H9 (cell line): ENCODE results near the gene DRGX. TPM values are rescaled to one million over a fixed set of nuclear protein-coding genes. Genes with fewer than 3 reads are reported as not detected.

Experiments used
- DNase-seq: peaks from one replicate; pipeline ENCODE4 v3.0.0-alpha.2; 2017
- H2AFZ ChIP-seq: one replicate; pipeline ENCODE4 v1.6.1; 2013; ENCODE audit warnings: mild to moderate bottlenecking, low read length, control low read depth, moderate library complexity
- H2AK5ac ChIP-seq: 2 replicates; pipeline ENCODE4 v1.6.1; 2013; ENCODE audit warnings: low read length, control low read depth, mixed read lengths; ENCODE audit not compliant: insufficient read length
- H2BK120ac ChIP-seq: one replicate; pipeline ENCODE4 v1.6.1; 2013; ENCODE audit warnings: low read depth, mild to moderate bottlenecking, low read length, control low read depth, inconsistent platforms; ENCODE audit not compliant: poor library complexity, severe bottlenecking
- H2BK12ac ChIP-seq: 2 replicates; pipeline ENCODE4 v1.6.1; 2013; ENCODE audit warnings: low read length, control low read depth, mixed read lengths, low read depth; ENCODE audit not compliant: insufficient read length
- H2BK15ac ChIP-seq: 2 replicates; pipeline ENCODE4 v1.6.1; 2013; ENCODE audit warnings: low read depth, low read length, control low read depth
- H2BK20ac ChIP-seq: one replicate; pipeline ENCODE4 v1.6.1; 2013; ENCODE audit warnings: low read depth, mild to moderate bottlenecking, low read length, control low read depth, inconsistent platforms; ENCODE audit not compliant: poor library complexity, severe bottlenecking
- H2BK5ac ChIP-seq: 2 replicates; pipeline ENCODE4 v1.6.1; 2013; ENCODE audit warnings: low read length, control low read depth, mixed read lengths; ENCODE audit not compliant: insufficient read length
- H3K14ac ChIP-seq: 2 replicates; pipeline ENCODE4 v1.6.1; 2013; ENCODE audit warnings: low read length, control low read depth; ENCODE audit not compliant: insufficient read depth
- H3K18ac ChIP-seq: 2 replicates; pipeline ENCODE4 v1.6.1; 2013; ENCODE audit warnings: low read depth, mild to moderate bottlenecking, mixed read lengths, low read length, control low read depth; ENCODE audit not compliant: insufficient read length
- H3K23ac ChIP-seq: 2 replicates; pipeline ENCODE4 v1.6.1; 2013; ENCODE audit warnings: low read length, control low read depth, mixed read lengths, low read depth; ENCODE audit not compliant: insufficient read length
- H3K23me2 ChIP-seq: 2 replicates; pipeline ENCODE4 v1.6.1; 2013; ENCODE audit warnings: low read depth, mild to moderate bottlenecking, mixed read lengths, low read length, control low read depth; ENCODE audit not compliant: insufficient read length, poor library complexity, severe bottlenecking
- H3K27ac ChIP-seq: 2 replicates; pipeline ENCODE4 v1.5.1; 2013; ENCODE audit warnings: low read length, control low read depth, mixed read lengths, low read depth; ENCODE audit not compliant: insufficient read length
- H3K27me3 ChIP-seq: 2 replicates; pipeline ENCODE4 v1.6.1; 2013; ENCODE audit warnings: low read length, control low read depth, inconsistent platforms; ENCODE audit not compliant: insufficient read depth
- H3K4ac ChIP-seq: 2 replicates; pipeline ENCODE4 v1.6.1; 2013; ENCODE audit warnings: low read depth, mild to moderate bottlenecking, control low read depth, inconsistent platforms, low read length, moderate library complexity
- H3K4me1 ChIP-seq: 2 replicates; pipeline ENCODE4 v1.6.1; 2013; ENCODE audit warnings: low read length, control low read depth, inconsistent platforms; ENCODE audit not compliant: insufficient read depth
- H3K4me2 ChIP-seq: 2 replicates; pipeline ENCODE4 v1.6.1; 2013; ENCODE audit warnings: low read length, control low read depth, mixed read lengths; ENCODE audit not compliant: insufficient read length, insufficient read depth
- H3K56ac ChIP-seq: 2 replicates; pipeline ENCODE4 v1.6.1; 2013; ENCODE audit warnings: low read depth, mild to moderate bottlenecking, mixed read lengths, low read length, control low read depth; ENCODE audit not compliant: insufficient read length
- H3K79me1 ChIP-seq: 2 replicates; pipeline ENCODE4 v1.6.1; 2013; ENCODE audit warnings: low read depth, mild to moderate bottlenecking, moderate library complexity, low read length, control low read depth, inconsistent platforms; ENCODE audit not compliant: insufficient read depth, poor library complexity, severe bottlenecking
- H3K79me2 ChIP-seq: 2 replicates; pipeline ENCODE4 v1.6.1; 2013; ENCODE audit warnings: low read length, control low read depth, inconsistent platforms; ENCODE audit not compliant: insufficient read depth
- H3K9ac ChIP-seq: 2 replicates; pipeline ENCODE4 v1.6.1; 2013; ENCODE audit warnings: low read length, control low read depth, mixed read lengths; ENCODE audit not compliant: insufficient read length; ENCODE audit errors: extremely low read depth
- H3K9me3 ChIP-seq: one replicate; pipeline ENCODE4 v1.6.1; 2013; ENCODE audit warnings: low read depth, low read length, inconsistent platforms; ENCODE audit not compliant: control insufficient read depth
- H3T11ph ChIP-seq: one replicate; pipeline ENCODE4 v1.6.1; 2013; ENCODE audit warnings: mild to moderate bottlenecking, low read length, control low read depth, inconsistent platforms
- H4K20me1 ChIP-seq: one replicate; pipeline ENCODE4 v1.6.1; 2013; ENCODE audit not compliant: control insufficient read depth, insufficient read length, insufficient read depth
- H4K5ac ChIP-seq: 2 replicates; pipeline ENCODE4 v1.6.1; 2013; ENCODE audit warnings: low read depth, mild to moderate bottlenecking, mixed read lengths, low read length, control low read depth; ENCODE audit not compliant: insufficient read length
- H4K8ac ChIP-seq: replicated peaks from 2 replicates; pipeline ENCODE4 v1.6.1; 2013; ENCODE audit warnings: low read length, control low read depth, mixed read lengths, low read depth; ENCODE audit not compliant: insufficient read length
- H4K91ac ChIP-seq: 2 replicates; pipeline ENCODE4 v1.6.1; 2013; ENCODE audit warnings: low read depth, mild to moderate bottlenecking, moderate library complexity, mixed read lengths, low read length, control low read depth; ENCODE audit not compliant: insufficient read length
- H3K27ac Mint-ChIP-seq, 3 experiments: 2 replicates in 2 of 3; 3 replicates in 1 of 3; pipeline ENCODE4 v1.8.0; 2020 to 2021; ENCODE audit warnings: mixed read lengths in 3 of 3, mild to moderate bottlenecking in 1 of 3, moderate library complexity in 1 of 3
- H3K27me3 Mint-ChIP-seq: 2 replicates; pipeline ENCODE4 v1.8.0; 2021; ENCODE audit warnings: low read depth, mild to moderate bottlenecking, moderate library complexity, mixed read lengths
- H3K36me3 Mint-ChIP-seq, 3 experiments: 2 replicates in 2 of 3; 3 replicates in 1 of 3; pipeline ENCODE4 v1.8.0; 2020 to 2021; ENCODE audit warnings: low read depth in 3 of 3, mixed read lengths in 3 of 3; ENCODE audit not compliant: insufficient read depth in 1 of 3
- H3K4me1 Mint-ChIP-seq, 2 experiments: 2 replicates each; pipeline ENCODE4 v1.8.0; 2020; ENCODE audit warnings: mixed read lengths in 2 of 2
- H3K4me3 Mint-ChIP-seq, 2 experiments: 2 replicates in 1 of 2; 3 replicates in 1 of 2; pipeline ENCODE4 v1.8.0; 2020 to 2021; ENCODE audit warnings: mild to moderate bottlenecking in 2 of 2, mixed read lengths in 2 of 2, moderate library complexity in 1 of 2
- H3K9me3 Mint-ChIP-seq, 2 experiments: 2 replicates in 1 of 2; 3 replicates in 1 of 2; pipeline ENCODE4 v1.8.0; 2020; ENCODE audit warnings: mild to moderate bottlenecking in 2 of 2, mixed read lengths in 2 of 2, moderate library complexity in 1 of 2
- WGBS: extraction: QIAGEN DNeasy Blood & Tissue Kit; methylation state at CpG from one replicate; pipeline ENCODE4 v1.1.7; 2013; ENCODE audit warnings: missing lambda C conversion rate, low lambda C conversion rate, mixed read lengths; ENCODE audit not compliant: insufficient read length; ENCODE audit errors: extremely low coverage; 5-methylcytosine and 5-hydroxymethylcytosine counted together
- total RNA-seq: library from RNA; stranded (reverse); gene quantifications from 2 replicates; pipeline ENCODE4 v1.2.1, GENCODE V29; 2021
- TF ChIP-seq, protein P1 (sequence below): fragments of 200-600 bp; sonication (generic); conservative IDR thresholded peaks from 3 replicates; pipeline ENCODE4 v1.8.0; 2021; ENCODE audit warnings: antibody characterized with exemption, mild to moderate bottlenecking

The DRGX gene
- total RNA-seq, 1 experiment from 2014 or later = not detected

DNA sequence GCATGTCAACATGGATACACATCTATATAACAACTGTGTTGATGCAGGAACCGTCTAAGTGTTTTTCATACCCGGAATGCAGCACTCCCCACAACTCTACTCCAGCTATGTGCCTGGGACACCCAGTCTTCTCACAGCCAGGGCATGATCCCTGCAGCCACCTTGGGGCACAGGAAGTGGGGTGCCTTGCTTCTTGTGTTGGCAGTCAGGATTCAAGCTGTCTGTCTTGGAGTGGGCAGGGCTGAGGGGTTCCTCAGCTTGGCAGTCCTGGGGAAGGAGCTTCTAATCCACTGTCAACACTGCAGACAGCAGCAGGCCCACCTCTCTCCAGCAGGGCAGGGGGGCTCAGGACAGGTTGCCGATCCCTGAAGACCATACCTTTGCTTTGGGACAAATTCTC, 41.3 kb downstream of the DRGX start:
- Histone ChIP-seq H2BK15ac (no peak overlapping the region), H3T11ph (no peak overlapping the region), H2BK5ac (no peak overlapping the region), H3K18ac (no peak overlapping the region), H3K4ac (no peak overlapping the region), H3K9ac (no peak overlapping the region), H3K23ac (no peak overlapping the region), H3K79me2 (no peaks in the 10 kb centered on the region), H3K79me1 (no peaks in the 10 kb centered on the region), H3K27ac (no peak overlapping the region), H2BK120ac (no peak overlapping the region), H2BK20ac (no peak overlapping the region), H2BK12ac (no peak overlapping the region), H3K14ac (no peak overlapping the region; the same call in 1 of the 2 replicates), H3K9me3 (no peaks in the 10 kb centered on the region), H2AFZ (no peak overlapping the region), H3K56ac (no peak overlapping the region), H3K4me1 (no peaks in the 10 kb centered on the region), H3K4me2 (no peak overlapping the region), H2AK5ac (no peak overlapping the region), H4K8ac (no peak overlapping the region), H4K20me1 (no peaks in the 10 kb centered on the region), H3K27me3 (no peaks in the 10 kb centered on the region), H4K91ac (no peak overlapping the region), H3K23me2 (no peaks in the 10 kb centered on the region), H4K5ac (no peak overlapping the region)
- no peak for DNase-seq
- no peak overlapping the region for H3K27ac Mint-ChIP-seq
- H3K9me3 Mint-ChIP-seq = peaks cover 0 to 2% of the 10 kb centered on the region in 2 experiments; a peak in 1 of 5 replicates
- no peak overlapping the region for H3K4me3 Mint-ChIP-seq
- no peaks in the 10 kb centered on the region for H3K27me3 Mint-ChIP-seq
- WGBS = no CpG with 5 or more reads among the region's 3 CpGs
- TF ChIP-seq, protein P1, sequence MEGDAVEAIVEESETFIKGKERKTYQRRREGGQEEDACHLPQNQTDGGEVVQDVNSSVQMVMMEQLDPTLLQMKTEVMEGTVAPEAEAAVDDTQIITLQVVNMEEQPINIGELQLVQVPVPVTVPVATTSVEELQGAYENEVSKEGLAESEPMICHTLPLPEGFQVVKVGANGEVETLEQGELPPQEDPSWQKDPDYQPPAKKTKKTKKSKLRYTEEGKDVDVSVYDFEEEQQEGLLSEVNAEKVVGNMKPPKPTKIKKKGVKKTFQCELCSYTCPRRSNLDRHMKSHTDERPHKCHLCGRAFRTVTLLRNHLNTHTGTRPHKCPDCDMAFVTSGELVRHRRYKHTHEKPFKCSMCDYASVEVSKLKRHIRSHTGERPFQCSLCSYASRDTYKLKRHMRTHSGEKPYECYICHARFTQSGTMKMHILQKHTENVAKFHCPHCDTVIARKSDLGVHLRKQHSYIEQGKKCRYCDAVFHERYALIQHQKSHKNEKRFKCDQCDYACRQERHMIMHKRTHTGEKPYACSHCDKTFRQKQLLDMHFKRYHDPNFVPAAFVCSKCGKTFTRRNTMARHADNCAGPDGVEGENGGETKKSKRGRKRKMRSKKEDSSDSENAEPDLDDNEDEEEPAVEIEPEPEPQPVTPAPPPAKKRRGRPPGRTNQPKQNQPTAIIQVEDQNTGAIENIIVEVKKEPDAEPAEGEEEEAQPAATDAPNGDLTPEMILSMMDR = no peak
- H3K4me1 Mint-ChIP-seq = no peaks in the 10 kb centered on the region; a peak in 2 of 4 replicates
- no peaks in the 10 kb centered on the region; a peak in 1 of 7 replicates for H3K36me3 Mint-ChIP-seq
